ENCODE data around the gene PLPPR3. TPM values are rescaled to one million over a fixed set of nuclear protein-coding genes. Genes with fewer than 3 reads are reported as not detected.
A peak's percentile ranks its signal among the peaks of the same experiment; 100 is the strongest.

PLPPR3 gene
- total and polyA plus RNA-seq, 9 of the 15 experiments (the other 6 are each of a cell fraction or from before 2014, with no cell fraction given) = 0.01 to 48.2 (median 8.6) TPM

DNA sequence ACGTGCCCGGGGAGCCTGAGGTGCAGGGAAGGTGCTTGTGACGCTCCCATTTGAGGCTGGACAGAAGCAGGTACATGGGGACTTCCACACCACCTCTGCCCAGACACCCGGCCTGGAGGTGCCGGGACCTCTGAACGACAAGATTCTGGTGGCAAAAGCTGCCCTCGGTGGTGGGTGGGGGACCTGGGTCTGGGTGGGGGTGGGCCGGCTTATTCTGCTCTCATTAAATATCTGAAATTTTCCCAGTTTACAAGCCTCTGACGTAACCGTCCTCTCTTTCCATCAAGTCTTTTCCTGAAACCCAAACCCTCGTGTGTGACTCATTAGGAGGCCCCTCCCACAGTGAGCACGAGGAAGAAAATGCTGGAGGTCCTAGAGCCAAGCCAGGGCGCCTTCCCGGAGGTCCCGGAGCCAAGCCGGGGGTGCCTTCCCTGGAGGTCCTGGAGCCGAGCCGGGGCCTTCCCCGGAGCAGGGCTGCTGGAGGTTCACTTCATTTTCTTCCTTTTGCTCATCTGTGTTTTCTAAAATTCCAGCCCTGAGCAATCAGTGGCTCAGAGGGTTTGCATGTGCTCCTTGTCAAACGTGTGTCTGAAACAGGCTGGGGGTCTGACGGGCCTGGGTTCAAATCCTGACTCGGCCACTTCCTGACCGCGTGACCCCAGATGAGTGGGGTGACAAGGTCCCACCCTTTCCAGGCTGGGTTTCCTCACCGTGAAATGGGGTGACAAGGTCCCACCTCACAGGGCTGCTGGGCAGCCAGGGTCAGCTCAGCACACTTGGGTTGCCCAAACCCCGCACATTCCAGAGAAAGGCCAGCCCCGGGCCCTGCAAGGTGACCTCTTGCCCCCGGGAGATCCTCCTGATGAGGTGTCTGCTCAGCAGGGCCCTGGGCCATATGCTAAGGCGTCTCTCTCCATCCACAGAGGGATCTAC, 47.8 kb upstream of the PLPPR3 start:
- Histone ChIP-seq H3K4me1 (replicated peaks in 1 of 2; ENCODE audit: control insufficient read depth in 2 of 2, insufficient read depth in 2 of 2, low read length in 2 of 2) (peaks cover 16 to 78% of the 10 kb centered on the region in 2 experiments), H3K9me3 (replicated peaks; ENCODE audit: control insufficient read depth, insufficient read depth, low read depth, low read length) (no peaks in the 10 kb centered on the region), H3K4me2 (ENCODE audit: insufficient read depth, low read length) (no peak overlapping the region), H3K4me3 (no peak overlapping the region), H2AFZ (ENCODE audit: low read depth, low read length) (no peak overlapping the region), H4K20me1 (replicated peaks; ENCODE audit: control insufficient read depth, insufficient read depth, low read length) (no peaks in the 10 kb centered on the region; the same call in 1 of the 2 replicates), H3K9me1 (ENCODE audit: control insufficient read depth, insufficient read depth, low read length) (no peaks in the 10 kb centered on the region), H3K27me3 (ENCODE audit: control insufficient read depth in 2 of 2, insufficient read depth in 2 of 2, low read length in 2 of 2) (no peaks in the 10 kb centered on the region), H3K36me3 (ENCODE audit: control insufficient read depth, insufficient read depth, low read length) (peaks cover 71% of the 10 kb centered on the region; the same call in 2 of the 3 replicates), H3K79me2 (ENCODE audit: control insufficient read depth, insufficient read depth, low read length) (no peaks in the 10 kb centered on the region), H3K9ac (ENCODE audit: insufficient read depth in 1 of 2, low read depth in 2 of 2, low read length in 2 of 2) (peak overlapping the region; percentile 34 to 86; a peak in 3 of 4 replicates), H3K27ac (ENCODE audit: extremely low read depth, low read depth, low read length) (peak overlapping the region; percentile 59)
- in situ Hi-C loops (cut with MboI) (no loop called here), intact Hi-C loops (cut with micrococcal nuclease) (no loop called here)
- ChIA-PET POLR2A (interaction anchor here (0.5 to 0.6 kb wide), 2 partner anchors 47 to 71 kb away, joined by 4 read pairs; no protein-coding TSS in a partner anchor), CTCF (ENCODE audit: low intra/inter-chr PET ratio) (no interaction called here)
- 65% methylated on average over 27 of the region's 29 CpGs for WGBS (ENCODE audit: insufficient coverage, low coverage, missing lambda C conversion rate)
- FAIRE-seq (peak; percentile 76), DNase-seq (ENCODE audit: extremely low read depth in 1 of 4, low spot score in 3 of 4) (peak in 1 of 4 experiments; percentile 56), ATAC-seq (no peak)
- BruUV-seq (replicated peaks) = TSS peak; percentile 30
- TF ChIP-seq POLR2G (IDR thresholded peaks at IDR 0.05; ENCODE audit: low read depth, low read length) = peak; percentile 49; the same call in 1 of the 2 replicates
- TF ChIP-seq NR2C1 (IDR thresholded peaks at IDR 0.05) = no peak
- TF ChIP-seq NR2C1 (tag; IDR thresholded peaks at IDR 0.05) = no peak
- TF ChIP-seq, protein P1, sequence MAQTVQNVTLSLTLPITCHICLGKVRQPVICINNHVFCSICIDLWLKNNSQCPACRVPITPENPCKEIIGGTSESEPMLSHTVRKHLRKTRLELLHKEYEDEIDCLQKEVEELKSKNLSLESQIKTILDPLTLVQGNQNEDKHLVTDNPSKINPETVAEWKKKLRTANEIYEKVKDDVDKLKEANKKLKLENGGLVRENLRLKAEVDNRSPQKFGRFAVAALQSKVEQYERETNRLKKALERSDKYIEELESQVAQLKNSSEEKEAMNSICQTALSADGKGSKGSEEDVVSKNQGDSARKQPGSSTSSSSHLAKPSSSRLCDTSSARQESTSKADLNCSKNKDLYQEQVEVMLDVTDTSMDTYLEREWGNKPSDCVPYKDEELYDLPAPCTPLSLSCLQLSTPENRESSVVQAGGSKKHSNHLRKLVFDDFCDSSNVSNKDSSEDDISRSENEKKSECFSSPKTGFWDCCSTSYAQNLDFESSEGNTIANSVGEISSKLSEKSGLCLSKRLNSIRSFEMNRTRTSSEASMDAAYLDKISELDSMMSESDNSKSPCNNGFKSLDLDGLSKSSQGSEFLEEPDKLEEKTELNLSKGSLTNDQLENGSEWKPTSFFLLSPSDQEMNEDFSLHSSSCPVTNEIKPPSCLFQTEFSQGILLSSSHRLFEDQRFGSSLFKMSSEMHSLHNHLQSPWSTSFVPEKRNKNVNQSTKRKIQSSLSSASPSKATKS (CRISPR knock-in tag; IDR thresholded peaks at IDR 0.05) = no peak
- TF ChIP-seq ZFX (CRISPR knock-in tag; IDR thresholded peaks at IDR 0.05) = peak; percentile 11; the same call in 1 of the 2 replicates
- 0 out of 2 replicates have a peak, but pooled peaks have one; percentile 41 for TF ChIP-seq JUN (IDR thresholded peaks at IDR 0.05; ENCODE audit: borderline replicate concordance, low read depth, low read length)
- no peak for TF ChIP-seq JUN (CRISPR knock-in tag; IDR thresholded peaks at IDR 0.05; ENCODE audit: borderline replicate concordance)
- TF ChIP-seq PHF8 (IDR thresholded peaks at IDR 0.05; ENCODE audit: borderline replicate concordance, low read length) = no peak
- TF ChIP-seq POLR2AphosphoS5 (IDR thresholded peaks at IDR 0.05; ENCODE audit: control insufficient read depth, insufficient read depth, low read depth, low read length) = no peak
- TF ChIP-seq POLR2A (conservative IDR thresholded peaks at IDR 0.05) = peak; percentile 68; the same call in 1 of the 2 replicates
- TF ChIP-seq MCM2 (IDR thresholded peaks at IDR 0.05; ENCODE audit: low read depth) = no peak
- peak; percentile 47 for TF ChIP-seq FIP1L1 (IDR thresholded peaks at IDR 0.05; ENCODE audit: low read depth, low read length, poor library complexity, severe bottlenecking)
- TF ChIP-seq FOXJ2 (tag; IDR thresholded peaks at IDR 0.05) = no peak
- TF ChIP-seq, protein P2, sequence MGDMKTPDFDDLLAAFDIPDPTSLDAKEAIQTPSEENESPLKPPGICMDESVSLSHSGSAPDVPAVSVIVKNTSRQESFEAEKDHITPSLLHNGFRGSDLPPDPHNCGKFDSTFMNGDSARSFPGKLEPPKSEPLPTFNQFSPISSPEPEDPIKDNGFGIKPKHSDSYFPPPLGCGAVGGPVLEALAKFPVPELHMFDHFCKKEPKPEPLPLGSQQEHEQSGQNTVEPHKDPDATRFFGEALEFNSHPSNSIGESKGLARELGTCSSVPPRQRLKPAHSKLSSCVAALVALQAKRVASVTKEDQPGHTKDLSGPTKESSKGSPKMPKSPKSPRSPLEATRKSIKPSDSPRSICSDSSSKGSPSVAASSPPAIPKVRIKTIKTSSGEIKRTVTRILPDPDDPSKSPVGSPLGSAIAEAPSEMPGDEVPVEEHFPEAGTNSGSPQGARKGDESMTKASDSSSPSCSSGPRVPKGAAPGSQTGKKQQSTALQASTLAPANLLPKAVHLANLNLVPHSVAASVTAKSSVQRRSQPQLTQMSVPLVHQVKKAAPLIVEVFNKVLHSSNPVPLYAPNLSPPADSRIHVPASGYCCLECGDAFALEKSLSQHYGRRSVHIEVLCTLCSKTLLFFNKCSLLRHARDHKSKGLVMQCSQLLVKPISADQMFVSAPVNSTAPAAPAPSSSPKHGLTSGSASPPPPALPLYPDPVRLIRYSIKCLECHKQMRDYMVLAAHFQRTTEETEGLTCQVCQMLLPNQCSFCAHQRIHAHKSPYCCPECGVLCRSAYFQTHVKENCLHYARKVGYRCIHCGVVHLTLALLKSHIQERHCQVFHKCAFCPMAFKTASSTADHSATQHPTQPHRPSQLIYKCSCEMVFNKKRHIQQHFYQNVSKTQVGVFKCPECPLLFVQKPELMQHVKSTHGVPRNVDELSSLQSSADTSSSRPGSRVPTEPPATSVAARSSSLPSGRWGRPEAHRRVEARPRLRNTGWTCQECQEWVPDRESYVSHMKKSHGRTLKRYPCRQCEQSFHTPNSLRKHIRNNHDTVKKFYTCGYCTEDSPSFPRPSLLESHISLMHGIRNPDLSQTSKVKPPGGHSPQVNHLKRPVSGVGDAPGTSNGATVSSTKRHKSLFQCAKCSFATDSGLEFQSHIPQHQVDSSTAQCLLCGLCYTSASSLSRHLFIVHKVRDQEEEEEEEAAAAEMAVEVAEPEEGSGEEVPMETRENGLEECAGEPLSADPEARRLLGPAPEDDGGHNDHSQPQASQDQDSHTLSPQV (IDR thresholded peaks at IDR 0.05) = peak; percentile 31; the same call in 1 of the 2 replicates
- TF ChIP-seq ZFPM2 (CRISPR knock-in tag; IDR thresholded peaks at IDR 0.05) = no peak

Data from K562 (cell line).